ENCODE measurements around the gene GNG4. TPM values are rescaled to one million over a fixed set of nuclear protein-coding genes. Genes with fewer than 3 reads are reported as not detected.

Gene GNG4
- total and polyA plus RNA-seq, 9 of the 15 experiments (the other 6 are each of a cell fraction or from before 2014, with no cell fraction given), result 0.06 to 0.58 (median 0.08) TPM; not detected in 4

DNA sequence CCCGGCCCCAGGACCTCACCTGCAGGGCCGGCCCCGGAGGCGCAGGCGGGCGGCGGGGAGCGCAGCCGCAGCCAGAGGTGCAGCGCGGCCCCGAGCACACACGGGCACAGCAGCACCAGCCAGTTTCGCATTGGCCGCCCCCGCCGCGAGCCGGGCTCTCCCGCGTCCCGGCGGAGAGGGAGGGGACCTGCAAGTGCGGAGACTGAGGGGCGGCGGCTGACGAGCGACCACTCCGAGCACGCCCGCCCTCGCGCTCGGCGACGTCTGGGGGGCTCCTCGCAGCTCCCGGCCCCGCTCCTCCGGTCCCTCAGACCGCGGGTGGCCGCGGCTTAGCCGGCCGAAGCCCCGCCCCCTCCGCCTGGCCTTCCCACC is 145.5 kb downstream of the GNG4 start, which contains the start of gene B3GALNT2:
Gene B3GALNT2 (minus strand): TSS at position 331 of the 372 bp plus-strand sequence. CDS start 200 bp downstream, at position 131.
- ATAC-seq (peak; percentile 72), DNase-seq (ENCODE audit: extremely low read depth in 1 of 4, low spot score in 3 of 4) (no peak), FAIRE-seq (no peak)
- Histone ChIP-seq H3K9me3 (replicated peaks; ENCODE audit: control insufficient read depth, insufficient read depth, low read depth, low read length) (no peaks in the 10 kb centered on the region), H2AFZ (ENCODE audit: low read depth, low read length) (peak within 1 kb of the TSS; percentile 100), H3K27ac (ENCODE audit: extremely low read depth, low read depth, low read length) (peak within 1 kb of the TSS; percentile 96), H3K4me1 (replicated peaks in 1 of 2; ENCODE audit: control insufficient read depth in 2 of 2, insufficient read depth in 2 of 2, low read length in 2 of 2) (peaks cover 18 to 21% of the 10 kb centered on the region in 2 experiments; a peak in 4 of 5 replicates), H3K36me3 (ENCODE audit: control insufficient read depth, insufficient read depth, low read length) (0 out of 3 replicates have a peak, but pooled peaks cover 4% of the 10 kb centered on the region), H3K4me3 (peak within 1 kb of the TSS; percentile 66), H4K20me1 (replicated peaks; ENCODE audit: control insufficient read depth, insufficient read depth, low read length) (no peaks in the 10 kb centered on the region), H3K79me2 (ENCODE audit: control insufficient read depth, insufficient read depth, low read length) (peaks cover 67% of the 10 kb centered on the region), H3K4me2 (ENCODE audit: insufficient read depth, low read length) (peak within 1 kb of the TSS; percentile 93), H3K9ac (ENCODE audit: insufficient read depth in 1 of 2, low read depth in 2 of 2, low read length in 2 of 2) (peak within 1 kb of the TSS; percentile 91 to 98), H3K9me1 (ENCODE audit: control insufficient read depth, insufficient read depth, low read length) (no peaks in the 10 kb centered on the region), H3K27me3 (ENCODE audit: control insufficient read depth in 2 of 2, insufficient read depth in 2 of 2, low read length in 2 of 2) (no peaks in the 10 kb centered on the region)
- POLR2A ChIA-PET, result interaction anchor here (0.6 to 3.0 kb wide), 15 partner anchors 10 to 1061 kb away, joined by 3 to 29 read pairs (median 5); no protein-coding TSS in a partner anchor
- BruUV-seq (replicated peaks), result no TSS peak
- intact Hi-C loops (cut with micrococcal nuclease) (loop anchor here (1.0 to 10.0 kb wide), 6 partner anchors 62 to 899 kb away; partner anchors contain the start of genes ARID4B, GGPS1 and TOMM20), in situ Hi-C loops (cut with MboI) (no loop called here)
- 1% methylated on average over 38 of the region's 48 CpGs for WGBS (ENCODE audit: insufficient coverage, low coverage, missing lambda C conversion rate)
- CTCF ChIA-PET (ENCODE audit: low intra/inter-chr PET ratio), result interaction anchor here (0.7 to 1.3 kb wide), 2 partner anchors 227 to 410 kb away, joined by 3 to 5 read pairs; no protein-coding TSS in a partner anchor
- no peak for TF ChIP-seq ZNF175 (CRISPR knock-in tag; IDR thresholded peaks at IDR 0.05; ENCODE audit: low read depth)
- 0 out of 2 replicates have a peak, but pooled peaks have one; percentile 90 for TF ChIP-seq NR3C1 (CRISPR knock-in tag; IDR thresholded peaks at IDR 0.05)
- TF ChIP-seq, protein P1, sequence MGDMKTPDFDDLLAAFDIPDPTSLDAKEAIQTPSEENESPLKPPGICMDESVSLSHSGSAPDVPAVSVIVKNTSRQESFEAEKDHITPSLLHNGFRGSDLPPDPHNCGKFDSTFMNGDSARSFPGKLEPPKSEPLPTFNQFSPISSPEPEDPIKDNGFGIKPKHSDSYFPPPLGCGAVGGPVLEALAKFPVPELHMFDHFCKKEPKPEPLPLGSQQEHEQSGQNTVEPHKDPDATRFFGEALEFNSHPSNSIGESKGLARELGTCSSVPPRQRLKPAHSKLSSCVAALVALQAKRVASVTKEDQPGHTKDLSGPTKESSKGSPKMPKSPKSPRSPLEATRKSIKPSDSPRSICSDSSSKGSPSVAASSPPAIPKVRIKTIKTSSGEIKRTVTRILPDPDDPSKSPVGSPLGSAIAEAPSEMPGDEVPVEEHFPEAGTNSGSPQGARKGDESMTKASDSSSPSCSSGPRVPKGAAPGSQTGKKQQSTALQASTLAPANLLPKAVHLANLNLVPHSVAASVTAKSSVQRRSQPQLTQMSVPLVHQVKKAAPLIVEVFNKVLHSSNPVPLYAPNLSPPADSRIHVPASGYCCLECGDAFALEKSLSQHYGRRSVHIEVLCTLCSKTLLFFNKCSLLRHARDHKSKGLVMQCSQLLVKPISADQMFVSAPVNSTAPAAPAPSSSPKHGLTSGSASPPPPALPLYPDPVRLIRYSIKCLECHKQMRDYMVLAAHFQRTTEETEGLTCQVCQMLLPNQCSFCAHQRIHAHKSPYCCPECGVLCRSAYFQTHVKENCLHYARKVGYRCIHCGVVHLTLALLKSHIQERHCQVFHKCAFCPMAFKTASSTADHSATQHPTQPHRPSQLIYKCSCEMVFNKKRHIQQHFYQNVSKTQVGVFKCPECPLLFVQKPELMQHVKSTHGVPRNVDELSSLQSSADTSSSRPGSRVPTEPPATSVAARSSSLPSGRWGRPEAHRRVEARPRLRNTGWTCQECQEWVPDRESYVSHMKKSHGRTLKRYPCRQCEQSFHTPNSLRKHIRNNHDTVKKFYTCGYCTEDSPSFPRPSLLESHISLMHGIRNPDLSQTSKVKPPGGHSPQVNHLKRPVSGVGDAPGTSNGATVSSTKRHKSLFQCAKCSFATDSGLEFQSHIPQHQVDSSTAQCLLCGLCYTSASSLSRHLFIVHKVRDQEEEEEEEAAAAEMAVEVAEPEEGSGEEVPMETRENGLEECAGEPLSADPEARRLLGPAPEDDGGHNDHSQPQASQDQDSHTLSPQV (IDR thresholded peaks at IDR 0.05), result peak; percentile 17; the same call in 1 of the 2 replicates
- TF ChIP-seq RBBP5 (IDR thresholded peaks at IDR 0.05; ENCODE audit: borderline replicate concordance, insufficient read depth, low read length, poor library complexity, severe bottlenecking), result peak; percentile 89
- no peak for TF ChIP-seq ZNF561 (CRISPR knock-in tag; conservative IDR thresholded peaks at IDR 0.05)
- no peak for TF ChIP-seq KLF1 (tag; IDR thresholded peaks at IDR 0.05)
- peak; percentile 19; the same call in 1 of the 2 replicates for TF ChIP-seq POLR2AphosphoS2 (IDR thresholded peaks at IDR 0.05; ENCODE audit: low read length)
- 0 out of 2 replicates have a peak, but pooled peaks have one; percentile 56 for TF ChIP-seq ZNF830 (CRISPR knock-in tag; IDR thresholded peaks at IDR 0.05)
- TF ChIP-seq PHF20 (IDR thresholded peaks at IDR 0.05; ENCODE audit: partially characterized antibody), result peak; percentile 17
- no peak; the same call in 1 of the 2 replicates for TF ChIP-seq NCOR1 (IDR thresholded peaks at IDR 0.05)
- TF ChIP-seq, protein P2, sequence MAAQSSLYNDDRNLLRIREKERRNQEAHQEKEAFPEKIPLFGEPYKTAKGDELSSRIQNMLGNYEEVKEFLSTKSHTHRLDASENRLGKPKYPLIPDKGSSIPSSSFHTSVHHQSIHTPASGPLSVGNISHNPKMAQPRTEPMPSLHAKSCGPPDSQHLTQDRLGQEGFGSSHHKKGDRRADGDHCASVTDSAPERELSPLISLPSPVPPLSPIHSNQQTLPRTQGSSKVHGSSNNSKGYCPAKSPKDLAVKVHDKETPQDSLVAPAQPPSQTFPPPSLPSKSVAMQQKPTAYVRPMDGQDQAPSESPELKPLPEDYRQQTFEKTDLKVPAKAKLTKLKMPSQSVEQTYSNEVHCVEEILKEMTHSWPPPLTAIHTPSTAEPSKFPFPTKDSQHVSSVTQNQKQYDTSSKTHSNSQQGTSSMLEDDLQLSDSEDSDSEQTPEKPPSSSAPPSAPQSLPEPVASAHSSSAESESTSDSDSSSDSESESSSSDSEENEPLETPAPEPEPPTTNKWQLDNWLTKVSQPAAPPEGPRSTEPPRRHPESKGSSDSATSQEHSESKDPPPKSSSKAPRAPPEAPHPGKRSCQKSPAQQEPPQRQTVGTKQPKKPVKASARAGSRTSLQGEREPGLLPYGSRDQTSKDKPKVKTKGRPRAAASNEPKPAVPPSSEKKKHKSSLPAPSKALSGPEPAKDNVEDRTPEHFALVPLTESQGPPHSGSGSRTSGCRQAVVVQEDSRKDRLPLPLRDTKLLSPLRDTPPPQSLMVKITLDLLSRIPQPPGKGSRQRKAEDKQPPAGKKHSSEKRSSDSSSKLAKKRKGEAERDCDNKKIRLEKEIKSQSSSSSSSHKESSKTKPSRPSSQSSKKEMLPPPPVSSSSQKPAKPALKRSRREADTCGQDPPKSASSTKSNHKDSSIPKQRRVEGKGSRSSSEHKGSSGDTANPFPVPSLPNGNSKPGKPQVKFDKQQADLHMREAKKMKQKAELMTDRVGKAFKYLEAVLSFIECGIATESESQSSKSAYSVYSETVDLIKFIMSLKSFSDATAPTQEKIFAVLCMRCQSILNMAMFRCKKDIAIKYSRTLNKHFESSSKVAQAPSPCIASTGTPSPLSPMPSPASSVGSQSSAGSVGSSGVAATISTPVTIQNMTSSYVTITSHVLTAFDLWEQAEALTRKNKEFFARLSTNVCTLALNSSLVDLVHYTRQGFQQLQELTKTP (IDR thresholded peaks at IDR 0.05; ENCODE audit: low read depth in 1 of 2, partially characterized antibody in 2 of 2), result no peak

Data from K562 (cell line).